ENCODE data around the gene SRP72. TPM values are rescaled to one million over a fixed set of nuclear protein-coding genes. Genes with fewer than 3 reads are reported as not detected.

Gene SRP72
- total RNA-seq, 2 experiments from 2014 or later = 165 to 176 TPM

DNA sequence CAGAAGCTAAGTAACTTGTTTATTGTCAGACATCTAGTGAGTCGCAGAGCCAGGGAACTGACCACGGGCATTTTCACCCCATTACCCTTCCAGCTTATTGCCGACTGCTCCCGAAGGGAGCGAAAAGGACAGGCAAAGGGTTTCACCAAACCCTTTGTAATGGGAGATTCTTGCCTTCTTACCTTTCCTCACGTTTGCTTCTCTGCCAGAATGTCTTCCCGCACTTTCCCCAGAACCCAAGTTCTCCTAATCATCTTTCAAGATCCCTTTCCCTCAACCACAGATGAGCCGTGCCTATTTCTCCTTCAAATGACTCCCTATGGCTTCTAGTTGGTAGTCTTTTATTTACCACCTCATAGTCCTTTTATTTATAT lies 520 bp upstream of the SRP72 start:
- intact Hi-C loops (cut with micrococcal nuclease) = loop anchor here (2.0 kb wide), 1 partner anchor 30 kb away; the partner anchor contains the start of gene PAICS
- POLR2A ChIA-PET = interaction anchor here (0.6 to 2.4 kb wide), 6 partner anchors 9 to 84 kb away, joined by 3 to 12 read pairs (median 5); partner anchors contain the start of genes AASDH, PAICS and PPAT
- H3K4me3 Mint-ChIP-seq = peak overlapping the region; percentile 94
- peaks cover 62% of the 10 kb centered on the region for H3K4me1 Mint-ChIP-seq (ENCODE audit: low read depth)
- TF ChIP-seq CTCF (IDR thresholded peaks at IDR 0.05) = no peak
- H3K27me3 Mint-ChIP-seq = no peaks in the 10 kb centered on the region
- ATAC-seq (no peak), DNase-seq (no peak)
- CTCF ChIA-PET = interaction anchor here (1.5 to 2.4 kb wide), 2 partner anchors 14 to 333 kb away, joined by 5 to 7 read pairs; no protein-coding TSS in a partner anchor
- H3K36me3 Mint-ChIP-seq (ENCODE audit: low read depth) = peaks cover 48% of the 10 kb centered on the region
- peak overlapping the region; percentile 95 for H3K27ac Mint-ChIP-seq
- no peaks in the 10 kb centered on the region for H3K9me3 Mint-ChIP-seq

DNA sequence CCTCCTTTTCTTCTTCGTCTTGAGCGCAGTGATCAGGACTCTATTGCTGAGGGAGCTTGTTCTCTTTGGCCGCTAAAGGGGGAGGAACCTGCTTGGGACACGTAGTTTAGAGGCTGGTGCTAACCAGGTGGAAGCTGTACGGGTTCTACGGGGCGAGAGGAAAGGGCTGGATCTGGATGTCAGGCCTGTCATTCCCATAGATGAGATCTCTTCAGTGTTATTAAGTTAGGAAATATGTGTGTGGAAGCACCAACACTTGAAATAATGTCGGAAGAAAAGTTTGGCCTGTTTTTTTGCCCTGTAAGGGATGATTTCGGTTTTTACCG lies 643 bp downstream of the SRP72 start:
- ChIA-PET POLR2A (interaction anchor here (0.6 to 2.5 kb wide), 6 partner anchors 8 to 522 kb away, joined by 3 to 27 read pairs (median 4); partner anchors contain the start of genes AASDH, PAICS and PPAT), CTCF (interaction anchor here (0.7 to 2.3 kb wide), 4 partner anchors 10 to 354 kb away, joined by 3 to 6 read pairs (median 6); partner anchors contain the start of gene PAICS)
- no peaks in the 10 kb centered on the region for H3K27me3 Mint-ChIP-seq
- H3K9me3 Mint-ChIP-seq = no peaks in the 10 kb centered on the region
- peak overlapping the region; percentile 94 for H3K4me3 Mint-ChIP-seq
- H3K27ac Mint-ChIP-seq = peak overlapping the region; percentile 95
- DNase-seq (no peak), ATAC-seq (peak; percentile 24)
- intact Hi-C loops (cut with micrococcal nuclease) = no loop called here
- H3K36me3 Mint-ChIP-seq (ENCODE audit: low read depth) = peaks cover 46% of the 10 kb centered on the region
- TF ChIP-seq CTCF (IDR thresholded peaks at IDR 0.05) = no peak
- peaks cover 55% of the 10 kb centered on the region for H3K4me1 Mint-ChIP-seq (ENCODE audit: low read depth)

DNA sequence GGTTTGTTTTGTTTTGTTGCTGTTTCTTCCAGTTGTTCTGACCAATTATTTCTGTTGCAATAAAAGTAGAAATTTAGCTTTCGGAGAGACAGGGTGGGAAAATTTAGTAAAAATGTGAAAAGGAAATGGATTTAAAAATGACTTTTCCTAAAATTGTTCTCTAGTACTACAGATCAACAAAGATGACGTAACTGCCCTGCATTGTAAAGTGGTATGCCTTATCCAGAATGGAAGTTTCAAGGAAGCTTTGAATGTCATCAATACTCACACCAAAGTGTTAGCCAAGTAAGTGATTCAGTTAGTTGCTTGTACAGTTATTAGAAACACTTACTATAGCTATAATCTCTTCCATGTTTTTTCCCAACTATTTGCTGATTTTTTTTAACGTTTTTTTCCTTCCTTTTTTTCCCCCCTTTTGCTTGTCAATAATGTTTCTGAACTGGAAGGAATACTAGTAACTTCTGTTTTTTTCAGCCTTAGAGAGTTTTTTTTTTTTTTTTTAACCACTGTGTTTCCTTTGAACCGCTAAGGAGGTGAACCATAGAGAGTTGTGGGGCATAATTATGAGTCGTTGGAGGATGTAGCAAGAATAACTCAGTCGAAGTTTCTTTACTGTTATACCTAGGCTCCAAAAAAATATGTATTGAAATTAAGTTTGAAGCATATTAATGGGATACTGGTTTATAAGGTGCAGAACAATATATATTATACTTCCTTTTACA lies 2.2 kb downstream of the SRP72 start:
- peak overlapping the region; percentile 70 for H3K27ac Mint-ChIP-seq
- DNase-seq (no peak), ATAC-seq (no peak)
- no peak for TF ChIP-seq CTCF (IDR thresholded peaks at IDR 0.05)
- H3K9me3 Mint-ChIP-seq = no peaks in the 10 kb centered on the region
- H3K27me3 Mint-ChIP-seq = no peaks in the 10 kb centered on the region
- POLR2A ChIA-PET = interaction anchor here (1.0 to 2.5 kb wide), 2 partner anchors 25 to 33 kb away, joined by 3 to 27 read pairs; partner anchors contain the start of genes PAICS and PPAT
- peak overlapping the region; percentile 94 for H3K4me3 Mint-ChIP-seq
- H3K36me3 Mint-ChIP-seq (ENCODE audit: low read depth) = peaks cover 46% of the 10 kb centered on the region
- intact Hi-C loops (cut with micrococcal nuclease) = no loop called here
- CTCF ChIA-PET = interaction anchor here (2.0 to 2.3 kb wide), 3 partner anchors 12 to 44 kb away, joined by 6 read pairs; partner anchors contain the start of gene PAICS
- H3K4me1 Mint-ChIP-seq (ENCODE audit: low read depth) = peaks cover 41% of the 10 kb centered on the region

DNA sequence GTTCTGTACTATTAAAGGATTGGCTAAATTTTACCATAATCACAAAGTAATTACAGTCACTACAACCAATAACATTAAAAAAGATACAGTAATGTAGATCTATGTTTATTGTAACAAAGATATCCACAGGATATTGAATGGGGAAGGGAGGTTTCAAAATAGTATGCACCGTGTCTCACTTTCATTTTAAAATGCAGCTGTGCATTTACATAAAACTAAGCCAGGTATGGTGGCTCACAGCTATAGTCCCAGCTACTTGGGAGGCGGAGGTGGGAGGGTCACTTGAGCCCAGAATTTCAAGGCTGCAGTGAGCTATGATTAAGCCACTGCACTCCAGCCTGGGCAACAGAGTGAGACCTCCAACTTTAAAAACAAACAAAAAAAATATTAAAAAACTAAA lies 8.5 kb downstream of the SRP72 start:
- ATAC-seq = no peak
- CTCF ChIA-PET = no interaction called here
- no peak overlapping the region for H3K27ac Mint-ChIP-seq
- H3K4me1 Mint-ChIP-seq (ENCODE audit: low read depth) = peaks cover 5% of the 10 kb centered on the region
- peaks cover 57% of the 10 kb centered on the region for H3K36me3 Mint-ChIP-seq (ENCODE audit: low read depth)
- H3K9me3 Mint-ChIP-seq = no peaks in the 10 kb centered on the region
- intact Hi-C loops (cut with micrococcal nuclease) = no loop called here
- POLR2A ChIA-PET = interaction anchor here (1.5 kb wide), 1 partner anchor 10 kb away, joined by 4 read pairs; no protein-coding TSS in a partner anchor
- DNase-seq = no peak
- H3K27me3 Mint-ChIP-seq = no peaks in the 10 kb centered on the region
- no peak for TF ChIP-seq CTCF (IDR thresholded peaks at IDR 0.05)
- H3K4me3 Mint-ChIP-seq = no peak overlapping the region

DNA sequence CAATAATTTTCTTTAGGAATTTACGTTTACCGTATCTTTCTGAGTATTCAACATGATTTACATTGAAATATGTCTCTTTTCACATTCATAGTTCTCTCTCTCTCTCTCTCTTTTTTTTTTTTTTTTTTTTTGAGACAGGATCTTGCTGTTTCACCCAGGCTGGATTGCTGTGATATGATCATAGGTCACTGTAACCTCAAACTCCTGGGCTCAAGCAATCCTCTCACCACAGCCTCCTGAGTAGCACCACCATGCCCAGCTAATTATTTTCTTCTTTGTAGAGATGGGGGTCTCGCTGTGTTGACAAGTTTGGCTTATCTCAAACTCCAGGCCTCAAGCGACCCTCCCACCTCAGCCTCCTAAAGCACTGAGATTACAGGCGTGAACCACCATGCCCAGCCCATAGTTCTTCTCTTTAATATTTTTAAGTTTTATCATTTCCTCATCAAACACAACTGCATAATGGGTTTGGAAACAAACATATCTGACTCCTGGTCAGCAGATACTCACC lies 9.8 kb downstream of the SRP72 start:
- H3K27ac Mint-ChIP-seq = no peak overlapping the region
- intact Hi-C loops (cut with micrococcal nuclease) = no loop called here
- ChIA-PET CTCF (no interaction called here), POLR2A (no interaction called here)
- ATAC-seq = no peak
- H3K9me3 Mint-ChIP-seq = no peaks in the 10 kb centered on the region
- H3K27me3 Mint-ChIP-seq = no peaks in the 10 kb centered on the region
- no peak for DNase-seq
- no peak overlapping the region for H3K4me3 Mint-ChIP-seq
- H3K4me1 Mint-ChIP-seq (ENCODE audit: low read depth) = no peaks in the 10 kb centered on the region
- peaks cover 52% of the 10 kb centered on the region for H3K36me3 Mint-ChIP-seq (ENCODE audit: low read depth)
- TF ChIP-seq CTCF (IDR thresholded peaks at IDR 0.05) = no peak

Data from activated CD8-positive, alpha-beta T cell treated with anti-CD3 and anti-CD28 coated beads for 36 hours (primary cell).